ENCODE measurements around the gene ANGEL2. TPM values are rescaled to one million over a fixed set of nuclear protein-coding genes. Genes with fewer than 3 reads are reported as not detected.

Gene ANGEL2
- total RNA-seq, 1 experiment from 2014 or later, result 25.5 TPM

DNA sequence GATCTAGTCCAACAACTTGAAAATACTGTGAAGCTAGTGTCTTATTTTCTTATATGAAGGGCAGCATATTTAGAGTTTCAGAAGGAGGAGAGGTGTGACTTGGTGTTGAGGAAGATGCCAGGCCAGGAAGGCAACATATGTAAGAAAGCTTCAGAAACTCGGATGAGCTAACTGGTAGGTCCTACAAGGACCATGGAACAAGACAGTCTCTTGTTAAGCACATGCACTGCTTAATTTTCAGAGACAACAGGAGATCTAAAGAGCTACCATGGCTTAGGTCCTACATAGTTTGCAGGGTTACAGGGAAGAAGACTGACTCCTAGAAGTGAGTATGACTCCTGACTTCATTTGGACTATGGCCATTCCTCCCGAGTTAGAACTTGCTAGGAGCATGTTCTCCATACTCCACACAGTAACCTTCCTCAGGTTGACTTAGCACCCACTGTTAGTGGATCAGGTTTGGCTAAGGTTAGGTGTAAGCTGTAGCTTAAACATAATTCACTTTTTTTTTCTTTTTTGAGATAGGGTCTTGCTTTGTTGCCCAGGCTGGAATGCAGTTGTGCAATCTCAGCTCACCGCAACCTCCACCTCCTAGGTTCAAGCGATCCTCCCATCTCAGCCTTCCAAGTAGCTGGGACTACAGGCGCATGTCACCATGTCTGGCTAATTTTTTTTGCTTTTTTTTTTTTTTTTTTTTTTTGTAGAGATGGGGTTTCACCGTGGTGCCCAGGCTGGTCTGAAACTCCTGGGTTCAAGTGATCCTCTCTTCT is 31.0 kb downstream of the ANGEL2 start (continued):
- TF ChIP-seq, protein P1, sequence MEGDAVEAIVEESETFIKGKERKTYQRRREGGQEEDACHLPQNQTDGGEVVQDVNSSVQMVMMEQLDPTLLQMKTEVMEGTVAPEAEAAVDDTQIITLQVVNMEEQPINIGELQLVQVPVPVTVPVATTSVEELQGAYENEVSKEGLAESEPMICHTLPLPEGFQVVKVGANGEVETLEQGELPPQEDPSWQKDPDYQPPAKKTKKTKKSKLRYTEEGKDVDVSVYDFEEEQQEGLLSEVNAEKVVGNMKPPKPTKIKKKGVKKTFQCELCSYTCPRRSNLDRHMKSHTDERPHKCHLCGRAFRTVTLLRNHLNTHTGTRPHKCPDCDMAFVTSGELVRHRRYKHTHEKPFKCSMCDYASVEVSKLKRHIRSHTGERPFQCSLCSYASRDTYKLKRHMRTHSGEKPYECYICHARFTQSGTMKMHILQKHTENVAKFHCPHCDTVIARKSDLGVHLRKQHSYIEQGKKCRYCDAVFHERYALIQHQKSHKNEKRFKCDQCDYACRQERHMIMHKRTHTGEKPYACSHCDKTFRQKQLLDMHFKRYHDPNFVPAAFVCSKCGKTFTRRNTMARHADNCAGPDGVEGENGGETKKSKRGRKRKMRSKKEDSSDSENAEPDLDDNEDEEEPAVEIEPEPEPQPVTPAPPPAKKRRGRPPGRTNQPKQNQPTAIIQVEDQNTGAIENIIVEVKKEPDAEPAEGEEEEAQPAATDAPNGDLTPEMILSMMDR (IDR thresholded peaks at IDR 0.05 in 2 of 3, conservative IDR thresholded peaks at IDR 0.05 in 1 of 3; ENCODE audit: borderline replicate concordance in 1 of 3, insufficient read depth in 1 of 3, low read depth in 2 of 3, low read length in 2 of 3), result no peak
- no peak for TF ChIP-seq SP1 (IDR thresholded peaks at IDR 0.05; ENCODE audit: low read depth)
- no peak for TF ChIP-seq ELF1 (IDR thresholded peaks at IDR 0.05; ENCODE audit: borderline replicate concordance, low read depth)
- TF ChIP-seq CEBPB (IDR thresholded peaks at IDR 0.05; ENCODE audit: low read depth), result no peak
- no peak for TF ChIP-seq JUND (IDR thresholded peaks at IDR 0.05)
- no peak for TF ChIP-seq EZH2phosphoT487 (IDR thresholded peaks at IDR 0.05; ENCODE audit: borderline replicate concordance)
- no peak for TF ChIP-seq POLR2AphosphoS5 (IDR thresholded peaks at IDR 0.05; ENCODE audit: low read depth, low read length)
- no peak for TF ChIP-seq SRF (IDR thresholded peaks at IDR 0.05; ENCODE audit: low read depth)

DNA sequence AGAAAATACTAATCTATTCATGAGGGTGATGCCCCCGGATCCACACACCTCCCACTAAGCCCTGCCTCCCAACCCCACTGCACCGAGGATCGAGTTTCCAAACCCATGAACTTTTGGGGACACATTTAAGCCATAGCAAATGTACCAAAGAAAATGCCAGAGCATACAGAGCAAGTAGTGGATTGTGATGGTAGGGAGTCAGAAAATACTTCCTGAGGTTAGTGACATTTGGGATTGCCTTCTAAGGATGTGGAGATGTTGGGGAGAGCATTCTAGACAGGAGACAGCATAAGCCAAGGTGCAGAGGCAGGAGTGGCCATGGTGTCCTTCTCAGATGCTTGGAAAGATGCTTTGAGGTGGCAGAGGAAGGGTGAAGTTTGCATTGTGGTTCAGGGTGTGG is 32.2 kb downstream of the ANGEL2 start:
- CTCF ChIA-PET, result no interaction called here

More for the DNA sequence above, 32.2 kb downstream of the ANGEL2 start:
- Histone ChIP-seq H3K9me2 (ENCODE audit: insufficient read depth) (no peaks in the 10 kb centered on the region), H3K4me2 (ENCODE audit: low read length) (no peak overlapping the region), H3K9me3 (ENCODE audit: control insufficient read depth in 1 of 2, insufficient read depth in 1 of 2, low read depth in 1 of 2, low read length in 2 of 2) (no peaks in the 10 kb centered on the region), H3K36me3 (ENCODE audit: control insufficient read depth in 1 of 2, insufficient read depth in 2 of 2, low read length in 2 of 2) (no peaks in the 10 kb centered on the region), H4K20me1 (ENCODE audit: insufficient read depth) (no peaks in the 10 kb centered on the region), H3K9ac (ENCODE audit: low read length) (no peak overlapping the region), H3K4me1 (ENCODE audit: control insufficient read depth in 1 of 2, insufficient read depth in 2 of 2, low read length in 2 of 2) (peaks cover 0 to 8% of the 10 kb centered on the region in 2 experiments; a peak in 2 of 4 replicates), H2AFZ (ENCODE audit: low read depth, low read length, poor library complexity, severe bottlenecking) (no peak overlapping the region), H3K4me3 (replicated peaks in 1 of 2; ENCODE audit: low read depth in 1 of 2, low read length in 2 of 2) (no peak overlapping the region), H3K27me3 (ENCODE audit: insufficient read depth, low read length) (no peaks in the 10 kb centered on the region), H3K79me2 (ENCODE audit: insufficient read depth, low read length) (no peaks in the 10 kb centered on the region), H3K27ac (ENCODE audit: low read depth, low read length) (no peak overlapping the region)
- POLR2A ChIA-PET, result no interaction called here
- TF ChIP-seq SP1 (IDR thresholded peaks at IDR 0.05; ENCODE audit: low read depth) (no peak), EZH2phosphoT487 (IDR thresholded peaks at IDR 0.05; ENCODE audit: borderline replicate concordance) (no peak), YY1 (IDR thresholded peaks at IDR 0.05; ENCODE audit: extremely low read depth, insufficient replicate concordance, low read depth, low read length) (no peak)
- DNase-seq (ENCODE audit: low read depth, low spot score) (no peak), ATAC-seq (no peak)
- RAD21 ChIA-PET (ENCODE audit: low non-redundant PET in 1 of 2, low total read pairs in 2 of 2, uncharacterized antibody in 2 of 2, unreplicated experiment in 2 of 2), result no interaction called here
- intact Hi-C loops (cut with micrococcal nuclease), result no loop called here
- BruUV-seq (replicated peaks), result no TSS peak

Data from HCT116 (cell line).